ENCODE results near the gene PDCD2L.

The PDCD2L gene

GRCh38 chr19:34471906-34472700 lies 67.9 kb downstream of the PDCD2L start:
- no peak for DNase-seq (ENCODE audit: low spot score)

GRCh38 chr19:34474233-34474989 lies 70.2 kb downstream of the PDCD2L start:
- DNase-seq (ENCODE audit: low spot score) = no peak

- DNase-seq (ENCODE audit: low spot score) = peak; percentile 43
Observed at GRCh38 chr19:34475026-34475974, 71.1 kb downstream of the PDCD2L start.
